Activated CD4-positive, alpha-beta T cell treated with anti-CD3 and anti-CD28 coated beads, Interleukin-2, amount 50 U/mL, for 16 hours (primary cell): ENCODE measurements around the gene TMEM151B.
A peak's percentile ranks its signal among the peaks of the same experiment; 100 is the strongest.
"Not testable (repeated sequence)": the region's sequence is repeated elsewhere in the genome, so short reads cannot be mapped to it uniquely, and the experiment has no call there.

Experiments used
- DNase-seq: peaks from one replicate; pipeline ENCODE4 v3.0.0-alpha.2; 2020

The TMEM151B gene

GRCh38 chr6:44269921-44270525 lies at the start of gene TMEM151B:
TMEM151B (plus strand) TSS chr6:44270450; CDS start chr6:44270743, 293 bp downstream.
- DNase-seq, result no peak

GRCh38 chr6:44220913-44221290 lies 49.3 kb upstream of the TMEM151B start:
- no peak for DNase-seq

DNA sequence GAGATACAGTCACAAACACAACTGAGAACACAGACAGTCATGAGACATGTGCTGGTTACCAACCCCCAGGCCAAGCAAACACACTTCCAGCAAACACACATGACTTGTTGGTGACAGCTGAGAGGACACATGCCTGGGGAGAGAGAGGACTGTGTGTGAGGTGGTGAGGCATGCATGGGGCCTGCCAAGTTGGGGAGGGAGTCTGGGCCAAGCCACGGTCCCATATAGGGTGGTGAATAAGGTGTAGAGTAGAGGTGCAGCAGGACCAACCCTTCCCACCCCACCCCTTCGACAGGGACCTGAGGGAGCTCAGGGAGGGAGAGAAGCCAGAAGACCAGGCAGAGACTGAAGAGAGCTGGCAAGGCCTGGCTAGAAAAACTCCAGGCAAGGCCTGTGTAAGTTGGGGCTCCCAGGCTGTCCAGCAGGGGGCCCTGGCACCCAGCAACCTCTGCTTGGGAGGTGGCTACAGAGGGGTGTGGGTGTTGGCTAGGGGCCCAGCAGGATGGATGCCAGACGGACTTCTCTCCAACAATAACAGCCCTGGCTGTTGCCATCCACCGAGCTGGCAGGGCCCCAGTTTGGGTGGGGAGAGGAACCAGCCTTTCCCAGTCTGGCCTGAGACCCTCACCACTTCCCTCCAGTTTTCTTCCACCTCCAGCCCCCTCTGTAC lies 48.8 kb upstream of the TMEM151B start:
- DNase-seq, result peak; percentile 83

DNA sequence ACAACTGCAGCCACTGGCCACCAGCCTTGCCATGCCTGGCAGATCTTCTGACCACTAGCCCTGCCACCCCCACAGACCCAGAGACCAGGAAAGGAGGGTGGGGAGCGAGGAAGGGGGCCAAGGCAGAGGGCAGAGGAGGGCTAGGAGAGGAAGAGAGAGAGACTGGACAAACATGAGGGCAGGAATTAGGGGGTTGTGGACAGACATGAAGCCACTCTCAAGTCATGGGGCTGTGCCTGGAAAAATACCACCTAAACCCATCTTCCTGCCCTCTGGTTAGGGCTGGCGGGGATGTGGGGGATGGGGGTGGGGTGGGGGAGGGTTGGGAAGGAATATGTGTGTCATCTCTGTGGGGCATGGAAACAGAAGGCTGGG lies 48.3 kb upstream of the TMEM151B start:
- no peak for DNase-seq

GRCh38 chr6:44222486-44223318 lies 47.5 kb upstream of the TMEM151B start:
- no peak for DNase-seq

DNA sequence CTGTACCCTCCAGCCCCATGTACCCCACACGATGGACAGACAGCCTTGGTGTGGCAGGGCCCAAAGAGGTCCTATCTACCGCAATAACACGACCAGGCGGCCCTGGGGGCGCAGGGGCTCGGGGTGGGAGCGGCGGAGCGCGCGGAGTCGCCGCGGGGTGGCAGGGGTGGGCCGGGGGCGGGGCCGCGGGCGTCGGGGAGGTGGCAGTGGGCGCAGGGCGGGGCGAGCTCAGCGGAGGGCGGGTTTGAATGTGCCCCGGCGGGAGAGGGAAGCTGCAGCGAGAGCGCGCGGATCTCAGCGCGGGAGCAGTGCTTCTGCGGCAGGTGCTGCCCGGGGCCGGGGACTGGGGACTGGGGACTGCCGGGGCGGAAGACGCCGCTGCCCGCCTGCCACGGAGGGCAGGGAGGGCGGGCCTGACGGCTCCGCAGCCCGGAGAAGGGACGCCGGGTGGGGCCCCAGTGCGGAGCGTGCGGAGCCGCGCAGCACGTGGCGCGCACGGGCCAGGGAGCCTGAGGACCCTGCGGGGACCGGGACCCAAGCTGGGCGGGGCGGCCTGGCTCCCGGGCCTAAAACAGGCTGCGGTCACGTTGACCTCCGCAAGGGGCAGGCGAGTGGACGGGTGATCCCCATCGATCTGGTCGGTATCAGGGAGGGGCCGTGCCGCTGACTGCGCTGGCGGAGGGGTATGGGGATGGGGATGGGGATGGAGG lies 46.8 kb upstream of the TMEM151B start, which contains the start of gene SLC29A1:
Gene SLC29A1 (plus strand): TSS at position 277 of the 710 bp plus-strand sequence. CDS start 3,719 bp downstream, outside the sequence.
- DNase-seq, result peak; percentile 85

- peak; percentile 32 for DNase-seq
Observed at GRCh38 chr6:44224029-44224964, 46.0 kb upstream of the TMEM151B start.

- DNase-seq, result no peak
Observed at GRCh38 chr6:44224965-44225305, 45.3 kb upstream of the TMEM151B start.

- no peak for DNase-seq
Observed at GRCh38 chr6:44225579-44226325, 44.5 kb upstream of the TMEM151B start.

GRCh38 chr6:44226368-44227147 lies 43.7 kb upstream of the TMEM151B start:
- DNase-seq, result no peak

DNA sequence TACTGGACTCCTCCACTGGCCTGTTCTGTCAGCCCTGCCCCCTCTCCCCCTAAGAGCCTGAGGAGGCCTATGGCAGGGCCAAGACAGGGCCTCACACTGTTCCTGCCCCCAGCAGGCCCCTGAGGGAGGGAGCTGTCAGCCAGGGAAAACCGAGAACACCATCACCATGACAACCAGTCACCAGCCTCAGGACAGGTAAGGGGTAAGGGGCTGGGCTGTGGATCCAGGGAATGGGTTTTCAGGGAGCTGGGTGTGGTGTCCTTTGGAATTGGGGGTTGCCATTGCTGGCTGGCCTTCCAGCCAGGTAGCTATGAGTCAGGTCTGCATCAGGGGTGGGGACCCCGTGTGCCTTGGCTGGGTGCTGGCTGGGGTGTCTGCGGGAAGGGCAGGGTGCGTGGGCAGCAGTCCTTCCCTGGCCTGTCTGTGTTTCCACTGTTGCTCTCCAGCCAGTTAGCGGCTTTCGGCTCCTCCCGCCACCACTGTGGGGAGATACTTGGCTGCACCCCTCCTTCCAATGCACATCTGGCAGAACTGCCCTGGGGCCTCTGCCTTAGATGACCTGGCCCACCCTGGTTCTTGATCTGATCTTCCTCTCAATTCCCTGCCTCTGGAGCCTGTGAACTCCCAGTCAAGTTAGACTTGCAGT lies 43.0 kb upstream of the TMEM151B start:
- DNase-seq, result no peak

DNA sequence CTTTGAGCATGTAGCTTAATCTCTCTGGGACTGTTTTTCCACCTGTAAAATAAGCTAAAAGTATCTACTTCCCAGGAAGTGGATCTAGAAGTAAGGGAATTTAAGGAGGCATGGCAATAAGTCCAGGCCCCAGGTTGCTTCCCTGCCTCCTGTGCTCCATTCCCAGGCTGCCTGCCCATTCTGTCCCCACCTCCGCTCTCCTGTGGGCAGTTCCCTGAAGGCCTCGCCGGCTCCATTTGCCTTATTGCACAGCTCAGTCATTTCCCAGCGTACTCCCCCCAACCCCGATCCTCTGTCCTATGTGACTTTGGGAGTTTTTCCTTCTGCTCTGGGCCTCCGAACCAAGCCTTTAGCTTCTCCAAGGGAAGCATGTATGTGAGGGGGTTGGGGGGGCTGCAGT lies 42.2 kb upstream of the TMEM151B start:
- DNase-seq, result no peak

DNA sequence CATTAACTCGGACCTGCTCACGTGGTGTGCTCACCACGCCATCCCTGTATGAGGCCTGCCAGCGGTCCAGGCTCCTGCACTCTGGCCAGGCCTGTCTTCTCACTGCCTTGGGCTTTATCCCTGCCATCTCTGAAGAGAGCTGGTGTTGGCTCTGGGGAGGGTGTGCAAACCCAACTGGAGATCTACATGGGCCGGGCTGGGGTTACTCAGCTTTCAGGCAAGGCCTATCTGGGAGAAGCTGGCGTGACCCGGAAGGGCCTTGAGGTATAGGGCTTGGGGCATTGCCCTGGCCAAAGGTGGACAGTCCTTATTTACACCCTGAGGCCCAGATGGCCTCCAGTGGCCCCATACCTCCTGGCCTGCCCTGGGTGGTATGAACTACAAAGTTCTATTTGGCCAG lies 41.8 kb upstream of the TMEM151B start:
- no peak for DNase-seq

- DNase-seq, result no peak
Observed at GRCh38 chr6:44228836-44229235, 41.4 kb upstream of the TMEM151B start.

- no peak for DNase-seq
Observed at GRCh38 chr6:44229376-44230033, 40.7 kb upstream of the TMEM151B start.

- DNase-seq, result no peak
Observed at GRCh38 chr6:44230034-44230675, 40.1 kb upstream of the TMEM151B start.

- not testable (repeated sequence) for DNase-seq
Observed at GRCh38 chr6:44231426-44231825, 38.8 kb upstream of the TMEM151B start.

DNA sequence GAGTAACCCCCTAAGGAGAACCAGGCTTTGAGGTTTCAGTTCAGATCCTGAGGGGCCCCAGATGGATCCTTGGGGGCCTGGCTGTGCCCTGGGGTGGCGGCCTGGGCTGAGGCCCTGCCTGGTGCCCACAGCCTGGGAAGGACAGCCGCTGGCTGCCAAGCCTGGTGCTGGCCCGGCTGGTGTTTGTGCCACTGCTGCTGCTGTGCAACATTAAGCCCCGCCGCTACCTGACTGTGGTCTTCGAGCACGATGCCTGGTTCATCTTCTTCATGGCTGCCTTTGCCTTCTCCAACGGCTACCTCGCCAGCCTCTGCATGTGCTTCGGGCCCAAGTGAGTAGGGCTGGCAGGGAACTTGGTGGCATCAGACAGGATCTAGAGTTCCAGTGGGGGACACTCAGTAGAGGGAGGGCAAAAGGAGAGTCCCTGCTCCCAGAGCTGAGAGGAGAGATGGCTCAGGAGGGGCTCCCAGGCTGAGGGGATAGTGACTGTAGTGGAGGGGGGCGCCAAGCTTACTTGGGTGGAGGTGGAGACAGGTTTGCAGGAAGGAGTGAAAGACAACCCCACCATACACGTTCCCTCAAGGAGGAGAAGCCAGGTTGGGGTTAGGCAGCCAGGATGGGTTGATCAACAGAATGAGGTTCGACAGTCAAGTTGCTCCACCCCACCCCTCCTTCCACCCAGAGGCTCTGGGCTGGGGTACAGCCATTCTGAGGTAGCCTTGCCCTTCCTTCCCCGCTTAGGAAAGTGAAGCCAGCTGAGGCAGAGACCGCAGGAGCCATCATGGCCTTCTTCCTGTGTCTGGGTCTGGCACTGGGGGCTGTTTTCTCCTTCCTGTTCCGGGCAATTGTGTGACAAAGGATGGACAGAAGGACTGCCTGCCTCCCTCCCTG lies 37.3 kb upstream of the TMEM151B start:
- DNase-seq, result no peak
